DMS 273 (cell line): Measurements from ENCODE around the gene INPP5A.

Experiments used
- DNase-seq: peaks from one replicate; lab custom pipeline; 2025; ENCODE audit not compliant: unreplicated experiment; lab: John Stamatoyannopoulos, UW

The INPP5A gene

GRCh38 chr10:132624847-132625471 lies 87.4 kb downstream of the INPP5A start:
- no peak for DNase-seq

GRCh38 chr10:132626019-132626760 lies 88.6 kb downstream of the INPP5A start:
- DNase-seq: no peak

GRCh38 chr10:132626761-132627665 lies 89.4 kb downstream of the INPP5A start:
- DNase-seq: no peak

GRCh38 chr10:132627666-132628531 lies 90.3 kb downstream of the INPP5A start:
- DNase-seq: no peak

- no peak for DNase-seq
These were observed 91.6 kb downstream of the INPP5A start for GRCh38 chr10:132628966-132629900.

- DNase-seq: no peak
These were observed 92.6 kb downstream of the INPP5A start for GRCh38 chr10:132630156-132630555.

- DNase-seq: no peak
These were observed 93.2 kb downstream of the INPP5A start for GRCh38 chr10:132630666-132631337.

- DNase-seq: no peak
These were observed 93.8 kb downstream of the INPP5A start for GRCh38 chr10:132631338-132631735.

GRCh38 chr10:132632091-132632561 lies 94.5 kb downstream of the INPP5A start:
- DNase-seq: no peak

GRCh38 chr10:132632851-132633684 lies 95.5 kb downstream of the INPP5A start:
- no peak for DNase-seq

GRCh38 chr10:132634241-132634946 lies 96.8 kb downstream of the INPP5A start:
- no peak for DNase-seq

- no peak for DNase-seq
These were observed 97.3 kb downstream of the INPP5A start for GRCh38 chr10:132634947-132635271.

- no peak for DNase-seq
These were observed 98.8 kb downstream of the INPP5A start for GRCh38 chr10:132636358-132636757.

GRCh38 chr10:132637477-132638129 lies 100.0 kb downstream of the INPP5A start:
- peak; percentile 67 for DNase-seq

GRCh38 chr10:132638130-132638515 lies 100.5 kb downstream of the INPP5A start:
- DNase-seq: no peak

GRCh38 chr10:132639470-132639869 lies 101.9 kb downstream of the INPP5A start:
- peak; percentile 4 for DNase-seq
